ENCODE results near the gene TACR2.

DNA sequence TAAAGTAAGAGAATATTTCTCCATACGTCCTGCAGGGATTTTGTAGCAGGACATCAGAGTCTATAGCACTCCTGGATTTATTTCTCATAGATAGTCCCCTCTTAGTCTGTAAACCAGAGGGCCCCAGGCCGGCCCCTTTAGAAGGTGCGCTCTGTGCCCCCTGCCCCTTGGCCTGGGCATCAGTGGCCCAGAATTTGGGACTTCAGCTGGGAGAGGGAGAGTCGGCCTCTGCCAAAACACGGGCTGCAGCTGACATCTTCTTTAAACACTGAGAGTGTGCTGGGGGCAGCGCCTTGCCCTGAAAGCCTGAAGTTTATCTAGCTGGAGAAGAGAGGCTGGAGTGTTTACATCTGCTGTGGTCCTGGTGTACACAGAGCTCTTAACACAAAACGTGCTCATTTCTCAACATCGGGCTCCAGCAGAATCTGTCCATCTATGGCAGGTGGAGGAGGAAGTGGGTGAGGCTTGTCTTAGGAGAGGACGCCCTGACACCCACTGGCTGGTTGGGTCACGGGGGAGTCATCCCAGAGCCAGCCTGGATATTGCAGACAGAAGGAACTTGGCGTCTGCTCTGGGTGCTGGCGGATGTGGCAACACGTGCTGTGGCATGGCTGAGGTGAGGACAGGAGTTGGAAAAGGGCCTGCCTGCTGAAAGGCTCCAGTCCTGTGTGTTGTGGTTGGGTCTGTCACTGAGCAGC is 5.0 kb upstream of the TACR2 start:
- no peak for TF ChIP-seq POLR2A (IDR thresholded peaks at IDR 0.05; ENCODE audit: extremely low read depth, insufficient read length)
- TF ChIP-seq, protein P1, sequence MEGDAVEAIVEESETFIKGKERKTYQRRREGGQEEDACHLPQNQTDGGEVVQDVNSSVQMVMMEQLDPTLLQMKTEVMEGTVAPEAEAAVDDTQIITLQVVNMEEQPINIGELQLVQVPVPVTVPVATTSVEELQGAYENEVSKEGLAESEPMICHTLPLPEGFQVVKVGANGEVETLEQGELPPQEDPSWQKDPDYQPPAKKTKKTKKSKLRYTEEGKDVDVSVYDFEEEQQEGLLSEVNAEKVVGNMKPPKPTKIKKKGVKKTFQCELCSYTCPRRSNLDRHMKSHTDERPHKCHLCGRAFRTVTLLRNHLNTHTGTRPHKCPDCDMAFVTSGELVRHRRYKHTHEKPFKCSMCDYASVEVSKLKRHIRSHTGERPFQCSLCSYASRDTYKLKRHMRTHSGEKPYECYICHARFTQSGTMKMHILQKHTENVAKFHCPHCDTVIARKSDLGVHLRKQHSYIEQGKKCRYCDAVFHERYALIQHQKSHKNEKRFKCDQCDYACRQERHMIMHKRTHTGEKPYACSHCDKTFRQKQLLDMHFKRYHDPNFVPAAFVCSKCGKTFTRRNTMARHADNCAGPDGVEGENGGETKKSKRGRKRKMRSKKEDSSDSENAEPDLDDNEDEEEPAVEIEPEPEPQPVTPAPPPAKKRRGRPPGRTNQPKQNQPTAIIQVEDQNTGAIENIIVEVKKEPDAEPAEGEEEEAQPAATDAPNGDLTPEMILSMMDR (IDR thresholded peaks at IDR 0.05; ENCODE audit: low read depth, low read length), result no peak
- TF ChIP-seq, protein P2, sequence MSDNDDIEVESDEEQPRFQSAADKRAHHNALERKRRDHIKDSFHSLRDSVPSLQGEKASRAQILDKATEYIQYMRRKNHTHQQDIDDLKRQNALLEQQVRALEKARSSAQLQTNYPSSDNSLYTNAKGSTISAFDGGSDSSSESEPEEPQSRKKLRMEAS (IDR thresholded peaks at IDR 0.05; ENCODE audit: low read depth, low read length), result peak; percentile 92
- peak; percentile 91 for TF ChIP-seq MYC (IDR thresholded peaks at IDR 0.05; ENCODE audit: low read depth, low read length)

Measured in NB4 (cell line).